Skeletal muscle tissue (tissue), 4 donors: Measurements from ENCODE around the gene ZFP57. TPM values are rescaled to one million over a fixed set of nuclear protein-coding genes. Genes with fewer than 3 reads are reported as not detected.

Experiments used
- H3K27ac ChIP-seq: one replicate; pipeline ENCODE4 v1.7.0; 2013; ENCODE audit warnings: mild to moderate bottlenecking, low read depth, low read length, inconsistent platforms
- H3K27me3 ChIP-seq, 3 donors: one replicate each; pipeline ENCODE4 v1.7.0; 2013; ENCODE audit warnings: low read length in 3 of 3; ENCODE audit not compliant: control insufficient read depth in 3 of 3, insufficient read depth in 3 of 3
- H3K36me3 ChIP-seq, 3 donors: one replicate each; pipeline ENCODE4 v1.7.0; 2013; ENCODE audit warnings: low read length in 3 of 3; ENCODE audit not compliant: control insufficient read depth in 3 of 3, insufficient read depth in 3 of 3
- H3K4me1 ChIP-seq, 3 donors: one replicate each; pipeline ENCODE4 v1.7.0; 2013; ENCODE audit warnings: low read length in 3 of 3, mild to moderate bottlenecking in 3 of 3; ENCODE audit not compliant: control insufficient read depth in 3 of 3, insufficient read depth in 3 of 3
- H3K4me3 ChIP-seq, 3 donors: one replicate each; pipeline ENCODE4 v1.7.0; 2013; ENCODE audit warnings: low read length in 3 of 3
- H3K9ac ChIP-seq, 3 donors: one replicate each; pipeline ENCODE4 v1.7.0; 2013; ENCODE audit warnings: low read length in 3 of 3, mild to moderate bottlenecking in 3 of 3, moderate library complexity in 2 of 3, low read depth in 1 of 3
- H3K9me3 ChIP-seq, 3 donors: one replicate each; pipeline ENCODE4 v1.7.0; 2013; ENCODE audit warnings: low read length in 3 of 3; ENCODE audit not compliant: control insufficient read depth in 3 of 3
- total RNA-seq: library from RNA; depleted of rRNA; stranded (reverse); fragments of >200 nt; gene quantifications from one replicate; pipeline ENCODE4 v1.2.3, GENCODE V29; 2014
- donor health status: Osteomylitis.

The ZFP57 gene
- total RNA-seq, 1 donor from 2014 or later, result not detected

- Histone ChIP-seq H3K27ac (no peak within 1 kb of the TSS), H3K27me3 (peaks cover 2 to 9% (median 3%) of the 10 kb centered on the region in 3 donors), H3K36me3 (no peaks in the 10 kb centered on the region), H3K9me3 (no peaks in the 10 kb centered on the region), H3K4me3 (no peak within 1 kb of the TSS), H3K9ac (no peak within 1 kb of the TSS), H3K4me1 (no peaks in the 10 kb centered on the region)
These were observed 24.2 kb downstream of the ZFP57 start, which contains the start of gene MOG for GRCh38 chr6:29656798-29657197. Gene MOG (plus strand): TSS chr6:29657092. CDS start chr6:29657210, 118 bp downstream.

GRCh38 chr6:29656157-29656556 lies 24.8 kb downstream of the ZFP57 start:
- Histone ChIP-seq H3K4me1 (no peaks in the 10 kb centered on the region), H3K4me3 (no peak overlapping the region), H3K9ac (no peak overlapping the region), H3K27me3 (peaks cover 0 to 7% (median 2%) of the 10 kb centered on the region in 3 donors), H3K36me3 (no peaks in the 10 kb centered on the region), H3K27ac (no peak overlapping the region), H3K9me3 (no peaks in the 10 kb centered on the region)

- Histone ChIP-seq H3K4me1 (no peaks in the 10 kb centered on the region), H3K36me3 (no peaks in the 10 kb centered on the region), H3K27ac (no peak overlapping the region), H3K9ac (no peak overlapping the region), H3K9me3 (no peaks in the 10 kb centered on the region), H3K4me3 (no peak overlapping the region), H3K27me3 (peaks cover 0 to 7% (median 0%) of the 10 kb centered on the region in 3 donors)
These were observed 25.3 kb downstream of the ZFP57 start for GRCh38 chr6:29655658-29656057.

GRCh38 chr6:29653452-29654038 lies 27.4 kb downstream of the ZFP57 start:
- Histone ChIP-seq H3K9me3 (no peaks in the 10 kb centered on the region), H3K4me3 (no peak overlapping the region), H3K4me1 (peaks cover 4% of the 10 kb centered on the region in 3 donors), H3K27me3 (peaks cover 0 to 7% (median 0%) of the 10 kb centered on the region in 3 donors), H3K27ac (no peak overlapping the region), H3K9ac (no peak overlapping the region), H3K36me3 (no peaks in the 10 kb centered on the region)

- H3K4me3 ChIP-seq, result no peak overlapping the region
- H3K9ac ChIP-seq, result no peak overlapping the region
- H3K9me3 ChIP-seq, result no peaks in the 10 kb centered on the region
- H3K27me3 ChIP-seq, result peaks cover 0 to 6% (median 0%) of the 10 kb centered on the region in 3 donors
- H3K27ac ChIP-seq, result no peak overlapping the region
- H3K36me3 ChIP-seq, result no peaks in the 10 kb centered on the region
- H3K4me1 ChIP-seq, result peaks cover 4% of the 10 kb centered on the region in 3 donors
These were observed 28.8 kb downstream of the ZFP57 start for GRCh38 chr6:29652198-29652584.

- Histone ChIP-seq H3K9ac (no peak overlapping the region), H3K9me3 (no peaks in the 10 kb centered on the region), H3K36me3 (no peaks in the 10 kb centered on the region), H3K27ac (no peak overlapping the region), H3K27me3 (peaks cover 0 to under 1% (median 0%) of the 10 kb centered on the region in 3 donors), H3K4me1 (peaks cover 4% of the 10 kb centered on the region in 3 donors), H3K4me3 (no peak overlapping the region)
These were observed 29.3 kb downstream of the ZFP57 start for GRCh38 chr6:29651413-29652197.

GRCh38 chr6:29649701-29650673 lies 31.0 kb downstream of the ZFP57 start:
- peak overlapping the region; percentile 94 to 98 (median 95) for H3K9ac ChIP-seq
- peak overlapping the region; percentile 91 to 99 (median 95) for H3K4me3 ChIP-seq
- H3K9me3 ChIP-seq, result no peaks in the 10 kb centered on the region
- H3K4me1 ChIP-seq, result peaks cover 4% of the 10 kb centered on the region in 3 donors
- H3K27ac ChIP-seq, result peak overlapping the region; percentile 93
- no peaks in the 10 kb centered on the region for H3K27me3 ChIP-seq
- H3K36me3 ChIP-seq, result no peaks in the 10 kb centered on the region

GRCh38 chr6:29647927-29648642 lies 32.9 kb downstream of the ZFP57 start:
- Histone ChIP-seq H3K9me3 (no peaks in the 10 kb centered on the region), H3K4me3 (no peak overlapping the region), H3K9ac (no peak overlapping the region), H3K36me3 (no peaks in the 10 kb centered on the region), H3K27ac (no peak overlapping the region), H3K4me1 (peaks cover 4% of the 10 kb centered on the region in 3 donors), H3K27me3 (no peaks in the 10 kb centered on the region)

GRCh38 chr6:29641430-29642148 lies 39.4 kb downstream of the ZFP57 start:
- no peaks in the 10 kb centered on the region for H3K9me3 ChIP-seq
- no peaks in the 10 kb centered on the region for H3K4me1 ChIP-seq
- no peaks in the 10 kb centered on the region for H3K27me3 ChIP-seq
- no peak overlapping the region for H3K27ac ChIP-seq
- no peaks in the 10 kb centered on the region for H3K36me3 ChIP-seq
- no peak overlapping the region for H3K9ac ChIP-seq
- H3K4me3 ChIP-seq, result no peak overlapping the region
